ENCODE results near the gene TSPAN7.

TSPAN7 gene

DNA sequence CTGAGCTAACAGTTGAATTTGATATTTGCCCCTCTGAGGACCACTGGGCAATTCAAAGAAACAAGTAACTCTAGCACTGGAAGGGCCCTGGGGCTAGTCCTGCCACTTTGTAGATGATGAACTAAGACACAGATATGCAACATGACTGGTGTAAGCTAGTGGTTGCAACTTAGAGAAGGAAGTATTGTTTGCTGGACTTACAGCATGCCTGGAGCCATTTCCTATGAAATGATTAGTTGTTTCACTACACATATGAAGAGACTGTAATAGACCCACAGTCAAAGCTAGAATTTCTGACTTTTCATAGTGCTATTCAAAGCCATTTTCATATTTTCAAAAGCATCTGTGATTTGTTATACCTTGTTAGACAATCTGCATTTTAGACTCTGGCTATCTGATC is 96.2 kb downstream of the TSPAN7 start:
- DNase-seq (ENCODE audit: extremely low read depth, low read depth): no peak
- TF ChIP-seq, protein P1, sequence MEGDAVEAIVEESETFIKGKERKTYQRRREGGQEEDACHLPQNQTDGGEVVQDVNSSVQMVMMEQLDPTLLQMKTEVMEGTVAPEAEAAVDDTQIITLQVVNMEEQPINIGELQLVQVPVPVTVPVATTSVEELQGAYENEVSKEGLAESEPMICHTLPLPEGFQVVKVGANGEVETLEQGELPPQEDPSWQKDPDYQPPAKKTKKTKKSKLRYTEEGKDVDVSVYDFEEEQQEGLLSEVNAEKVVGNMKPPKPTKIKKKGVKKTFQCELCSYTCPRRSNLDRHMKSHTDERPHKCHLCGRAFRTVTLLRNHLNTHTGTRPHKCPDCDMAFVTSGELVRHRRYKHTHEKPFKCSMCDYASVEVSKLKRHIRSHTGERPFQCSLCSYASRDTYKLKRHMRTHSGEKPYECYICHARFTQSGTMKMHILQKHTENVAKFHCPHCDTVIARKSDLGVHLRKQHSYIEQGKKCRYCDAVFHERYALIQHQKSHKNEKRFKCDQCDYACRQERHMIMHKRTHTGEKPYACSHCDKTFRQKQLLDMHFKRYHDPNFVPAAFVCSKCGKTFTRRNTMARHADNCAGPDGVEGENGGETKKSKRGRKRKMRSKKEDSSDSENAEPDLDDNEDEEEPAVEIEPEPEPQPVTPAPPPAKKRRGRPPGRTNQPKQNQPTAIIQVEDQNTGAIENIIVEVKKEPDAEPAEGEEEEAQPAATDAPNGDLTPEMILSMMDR (IDR thresholded peaks at IDR 0.05; ENCODE audit: low read depth, low read length, missing control alignments): no peak
- H3K4me3 ChIP-seq (replicated peaks; ENCODE audit: low read depth, low read length): no peak overlapping the region

DNA sequence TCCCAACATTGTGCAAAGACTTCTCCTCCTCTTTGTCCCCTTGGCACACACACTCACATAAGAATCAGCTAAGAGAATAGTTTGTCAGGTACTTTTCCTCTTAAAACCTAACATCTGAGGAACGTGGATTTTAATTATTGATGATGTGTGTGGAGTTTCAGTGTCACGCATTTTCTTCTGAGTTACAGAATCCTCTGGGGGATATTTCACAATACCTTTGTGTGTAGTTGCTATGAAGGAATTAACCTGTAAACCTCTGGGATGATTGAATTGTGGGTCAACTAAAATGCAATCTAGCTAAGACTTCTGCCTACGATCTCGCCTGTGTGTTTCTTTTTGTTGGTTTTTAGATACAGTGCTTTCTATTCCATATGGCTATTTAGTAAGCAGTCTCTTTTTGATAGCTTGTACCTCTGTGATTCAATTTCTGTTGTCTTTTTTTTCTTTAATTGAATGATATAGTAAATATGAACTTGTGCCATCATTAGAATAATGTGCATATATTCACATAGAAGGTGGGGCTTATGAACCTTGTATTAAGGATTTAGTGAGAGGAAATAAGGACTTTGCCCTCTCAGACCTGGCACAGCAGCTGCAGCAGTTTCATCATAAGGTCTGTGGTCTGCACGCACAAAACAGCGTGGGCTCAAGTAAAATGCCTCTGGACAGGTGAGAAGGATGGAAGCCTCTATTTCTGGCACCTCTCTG is 99.2 kb downstream of the TSPAN7 start:
- DNase-seq (ENCODE audit: extremely low read depth, low read depth): no peak
- H3K4me3 ChIP-seq (replicated peaks; ENCODE audit: low read depth, low read length): no peak overlapping the region
- TF ChIP-seq, protein P1 (IDR thresholded peaks at IDR 0.05; ENCODE audit: low read depth, low read length, missing control alignments): no peak

- H3K4me3 ChIP-seq (replicated peaks; ENCODE audit: low read depth, low read length): no peak overlapping the region
- DNase-seq (ENCODE audit: extremely low read depth, low read depth): no peak
- TF ChIP-seq, protein P1 (IDR thresholded peaks at IDR 0.05; ENCODE audit: low read depth, low read length, missing control alignments): no peak
These were observed 99.7 kb downstream of the TSPAN7 start for GRCh38 chrX:38661103-38661441.

GRCh38 chrX:38661561-38661960 is 100.2 kb downstream of the TSPAN7 start:
- DNase-seq (ENCODE audit: extremely low read depth, low read depth): no peak
- H3K4me3 ChIP-seq (replicated peaks; ENCODE audit: low read depth, low read length): no peak overlapping the region
- TF ChIP-seq, protein P1 (IDR thresholded peaks at IDR 0.05; ENCODE audit: low read depth, low read length, missing control alignments): no peak

- TF ChIP-seq, protein P1 (IDR thresholded peaks at IDR 0.05; ENCODE audit: low read depth, low read length, missing control alignments): no peak
- no peak for DNase-seq (ENCODE audit: extremely low read depth, low read depth)
These were observed 101.3 kb downstream of the TSPAN7 start for GRCh38 chrX:38662640-38663039.

DNA sequence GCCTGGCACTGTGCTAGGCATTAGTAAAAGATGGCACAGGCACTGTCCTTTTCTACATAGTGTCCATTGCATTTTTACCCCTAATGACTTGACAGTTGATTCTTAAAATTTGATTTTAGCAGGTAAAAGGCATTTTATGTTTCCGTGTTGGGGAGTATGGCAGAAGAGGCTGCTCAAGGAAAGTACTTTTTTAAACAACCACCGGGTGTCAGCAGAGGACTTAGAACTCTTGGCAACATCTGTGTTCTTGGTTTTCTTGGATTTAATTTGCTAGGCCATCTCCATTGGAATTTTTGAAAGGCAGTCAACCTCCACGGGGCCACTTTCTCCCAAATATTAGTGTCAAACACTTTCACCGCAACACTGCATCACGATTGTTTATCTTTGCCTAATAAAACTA is 102.9 kb downstream of the TSPAN7 start:
- TF ChIP-seq, protein P1 (IDR thresholded peaks at IDR 0.05; ENCODE audit: low read depth, low read length, missing control alignments): no peak
- no peak for DNase-seq (ENCODE audit: extremely low read depth, low read depth)

More at GRCh38 chrX:38662640-38663039, 101.3 kb downstream of the TSPAN7 start:
- no peak overlapping the region for H3K4me3 ChIP-seq (replicated peaks; ENCODE audit: low read depth, low read length)

GRCh38 chrX:38666909-38667308 is 105.6 kb downstream of the TSPAN7 start:
- H3K4me3 ChIP-seq (replicated peaks; ENCODE audit: low read depth, low read length): no peak overlapping the region
- DNase-seq (ENCODE audit: extremely low read depth, low read depth): no peak
- TF ChIP-seq, protein P1 (IDR thresholded peaks at IDR 0.05; ENCODE audit: low read depth, low read length, missing control alignments): no peak

More for the DNA sequence above, 102.9 kb downstream of the TSPAN7 start:
- H3K4me3 ChIP-seq (replicated peaks; ENCODE audit: low read depth, low read length): no peak overlapping the region

Measured in HFF-Myc (cell line).